ENCODE measurements around the gene SLC7A1.

- TF ChIP-seq ELF4 (CRISPR knock-in tag; IDR thresholded peaks at IDR 0.05; ENCODE audit: low read depth) (no peak), MAX (CRISPR knock-in tag; IDR thresholded peaks at IDR 0.05) (no peak), TEAD4 (CRISPR knock-in tag; IDR thresholded peaks at IDR 0.05) (no peak), CTCF (IDR thresholded peaks at IDR 0.05) (no peak), ATF3 (CRISPR knock-in tag; conservative IDR thresholded peaks at IDR 0.05) (no peak), TCF7 (CRISPR knock-in tag; IDR thresholded peaks at IDR 0.05; ENCODE audit: low read depth) (no peak), ZNF219 (CRISPR knock-in tag; IDR thresholded peaks at IDR 0.05; ENCODE audit: borderline replicate concordance) (no peak), ZNF396 (CRISPR knock-in tag; IDR thresholded peaks at IDR 0.05; ENCODE audit: borderline replicate concordance) (no peak), ATF2 (CRISPR knock-in tag; IDR thresholded peaks at IDR 0.05; ENCODE audit: borderline replicate concordance, low read depth) (no peak), KAT7 (CRISPR knock-in tag; IDR thresholded peaks at IDR 0.05; ENCODE audit: borderline replicate concordance) (no peak)
Observed at GRCh38 chr13:29594303-29594709, 1.2 kb downstream of the SLC7A1 start.

Data from WTC11 (cell line).